GM12878 (cell line): ENCODE results near the gene OR4F6. TPM values are rescaled to one million over a fixed set of nuclear protein-coding genes. Genes with fewer than 3 reads are reported as not detected.

ENCODE experiments used
- ATAC-seq: fragments of 200-7000 bp; cut with Tn5 transposase; 3 replicates; pipeline ENCODE4 v1.9.1; 2020; ENCODE audit warnings: mild to moderate bottlenecking, moderate library complexity
- BruUV-seq: library from RNA; stranded (reverse); fragments of 400-500 nt; replicated peaks from 2 replicates; lab custom pipeline; 2021; lab: Mats Ljungman, UMichigan
- CTCF ChIA-PET: fragments of 300-600 bp; sonication (Branson Sonifier 250); formaldehyde crosslinking; extraction: SDS; loops from one replicate; lab custom pipeline; 2021; ENCODE audit warnings: inconsistent platforms; lab: Yijun Ruan, JAX
- POLR2A ChIA-PET: fragments of 350-600 bp; formaldehyde crosslinking; extraction: SDS; loops from one replicate; lab custom pipeline; 2021; ENCODE audit warnings: inconsistent platforms; lab: Charles Lee
- RAD21 ChIA-PET: fragments of 300-600 bp; sonication (Branson Sonifier 250); formaldehyde crosslinking; loops from one replicate; lab custom pipeline; 2023; ENCODE audit warnings: antibody characterized with exemption; ENCODE audit not compliant: unreplicated experiment; lab: Charles Lee
- SMC1A ChIA-PET: fragments of 300-600 bp; sonication (Branson Sonifier 250); formaldehyde crosslinking; loops from one replicate; lab custom pipeline; 2023; ENCODE audit not compliant: unreplicated experiment, uncharacterized antibody; lab: Charles Lee
- DNase-seq: peaks from one replicate; pipeline ENCODE4 v3.0.0-alpha.2; 2011; ENCODE audit warnings: low read depth, low spot score
- FAIRE-seq: peaks from 3 replicates; lab custom pipeline; 2011; peaks lifted over from hg19 to GRCh38; lab: Jason Lieb, UNC
- H2AFZ ChIP-seq: 2 replicates; pipeline ENCODE4 v1.6.0; 2011; ENCODE audit warnings: low read depth, low read length, control low read depth; ENCODE audit not compliant: control insufficient read depth
- H3K27ac ChIP-seq: 2 replicates; pipeline ENCODE4 v1.5.1; 2011; ENCODE audit warnings: control low read depth; ENCODE audit not compliant: control insufficient read depth, insufficient read depth
- H3K27me3 ChIP-seq, 2 experiments: replicated peaks in 1 of 2; 2 replicates each; pipeline versions ENCODE4 v1.6.0 to v1.6.1; 2011; ENCODE audit warnings: low read length in 1 of 2; ENCODE audit not compliant: control insufficient read depth in 2 of 2, insufficient read depth in 2 of 2
- H3K36me3 ChIP-seq, 2 experiments: 2 replicates each; pipeline ENCODE4 v1.5.1; 2011; ENCODE audit warnings: low read length in 1 of 2; ENCODE audit not compliant: control insufficient read depth in 2 of 2, insufficient read depth in 2 of 2
- H3K4me1 ChIP-seq: 2 replicates; pipeline ENCODE4 v1.6.1; 2011; ENCODE audit warnings: mild to moderate bottlenecking, low read length, moderate library complexity, mixed read lengths; ENCODE audit not compliant: control insufficient read depth, insufficient read depth
- H3K4me2 ChIP-seq: 2 replicates; pipeline ENCODE4 v1.6.0; 2011; ENCODE audit warnings: control low read depth; ENCODE audit not compliant: control insufficient read depth, insufficient read depth
- H3K4me3 ChIP-seq: fragments of 200-600 bp; sonication (generic); 2 replicates; pipeline ENCODE4 v1.5.1; 2016
- H3K79me2 ChIP-seq: 2 replicates; pipeline ENCODE4 v1.6.0; 2011; ENCODE audit warnings: low read length; ENCODE audit not compliant: control insufficient read depth, insufficient read depth
- H3K9ac ChIP-seq: 2 replicates; pipeline ENCODE4 v1.8.0; 2011; ENCODE audit warnings: low read length, control low read depth, mixed read lengths; ENCODE audit not compliant: control insufficient read depth, insufficient read depth
- H3K9me3 ChIP-seq: replicated peaks from 3 replicates; pipeline ENCODE4 v1.5.1; 2011; ENCODE audit warnings: mild to moderate bottlenecking, low read length; ENCODE audit not compliant: control insufficient read depth, insufficient read depth
- H4K20me1 ChIP-seq: 2 replicates; pipeline ENCODE4 v1.6.0; 2011; ENCODE audit not compliant: control insufficient read depth, insufficient read depth
- BMI1 ChIP-seq: fragments of 450-650 bp; IDR thresholded peaks from 2 replicates; pipeline ENCODE4 v1.6.1; 2016; ENCODE audit warnings: mild to moderate bottlenecking, moderate library complexity, borderline replicate concordance
- CBX5 ChIP-seq: sonication (generic); IDR thresholded peaks from 2 replicates; pipeline ENCODE4 v1.6.1; 2016; ENCODE audit warnings: low read depth, moderate library complexity, mild to moderate bottlenecking, inconsistent platforms
- GATAD2B ChIP-seq: fragments of 450-650 bp; conservative IDR thresholded peaks from 2 replicates; pipeline ENCODE4 v1.6.1; 2017; ENCODE audit warnings: low read depth, mild to moderate bottlenecking, moderate library complexity
- HDGF ChIP-seq: fragments of 450-650 bp; IDR thresholded peaks from 2 replicates; pipeline ENCODE4 v1.6.1; 2016; ENCODE audit warnings: antibody characterized with exemption
- TARDBP ChIP-seq: IDR thresholded peaks from 2 replicates; pipeline ENCODE4 v1.6.1; 2016; ENCODE audit warnings: borderline replicate concordance
- TCF12 ChIP-seq: IDR thresholded peaks from 2 replicates; pipeline ENCODE4 v1.6.1; 2011; ENCODE audit warnings: low read depth, mild to moderate bottlenecking, low read length
- WGBS: methylation state at CpG from one replicate; pipeline ENCODE4 v1.1.6; 2016; ENCODE audit warnings: low lambda C conversion rate; ENCODE audit not compliant: insufficient replicate concordance, insufficient coverage; ENCODE audit errors: missing lambda C conversion rate; 5-methylcytosine and 5-hydroxymethylcytosine counted together
- in situ Hi-C: fragments of 300-500 bp; cut with MboI; formaldehyde crosslinking; loops from 9 replicates; pipeline ENCODE4 v1.14.3; 2018; ENCODE audit warnings: mixed read lengths
- intact Hi-C: fragments of 100-400 bp; cut with micrococcal nuclease; formaldehyde crosslinking; loops from one replicate; pipeline ENCODE4 v1.14.2; 2022; ENCODE audit not compliant: unreplicated experiment
- polyA plus RNA-seq, 11 experiments: library from polyadenylated mRNA; depleted of rRNA in 4 of 11; unstranded in 6 of 11; stranded (reverse) in 5 of 11; fragments of >200 nt; fragmentation: Nextera tagmentation in 4 of 11; fragmentation: Illumina TruSeq in 1 of 11; extraction: Ambion mirVana in 4 of 11; extraction: Trizol in 1 of 11; gene quantifications; 1 replicate in 1 of 11; 2 replicates in 10 of 11; pipeline versions ENCODE4 v1.2.1 to v1.2.3, GENCODE V29; 2011 to 2016; ENCODE audit warnings: inconsistent platforms in 2 of 11, missing spikeins in 2 of 11, low read depth in 1 of 11
- total RNA-seq, 4 experiments: library from RNA; depleted of rRNA in 3 of 4; stranded (reverse); fragments of >200 nt in 3 of 4; fragmentation: Illumina TruSeq in 1 of 4; extraction: Trizol in 1 of 4; gene quantifications; 2 replicates each; pipeline versions ENCODE4 v1.2.1 to v1.2.3, GENCODE V29; 2013 to 2021
- TF ChIP-seq, protein P1 (sequence below): fragments of 450-650 bp; IDR thresholded peaks from 2 replicates; pipeline ENCODE4 v1.6.1; 2018; ENCODE audit warnings: borderline replicate concordance, mild to moderate bottlenecking; ENCODE audit not compliant: partially characterized antibody

The OR4F6 gene
- total and polyA plus RNA-seq, 10 of the 15 experiments (the other 5 are each of a cell fraction or from before 2014, with no cell fraction given), result not detected

DNA sequence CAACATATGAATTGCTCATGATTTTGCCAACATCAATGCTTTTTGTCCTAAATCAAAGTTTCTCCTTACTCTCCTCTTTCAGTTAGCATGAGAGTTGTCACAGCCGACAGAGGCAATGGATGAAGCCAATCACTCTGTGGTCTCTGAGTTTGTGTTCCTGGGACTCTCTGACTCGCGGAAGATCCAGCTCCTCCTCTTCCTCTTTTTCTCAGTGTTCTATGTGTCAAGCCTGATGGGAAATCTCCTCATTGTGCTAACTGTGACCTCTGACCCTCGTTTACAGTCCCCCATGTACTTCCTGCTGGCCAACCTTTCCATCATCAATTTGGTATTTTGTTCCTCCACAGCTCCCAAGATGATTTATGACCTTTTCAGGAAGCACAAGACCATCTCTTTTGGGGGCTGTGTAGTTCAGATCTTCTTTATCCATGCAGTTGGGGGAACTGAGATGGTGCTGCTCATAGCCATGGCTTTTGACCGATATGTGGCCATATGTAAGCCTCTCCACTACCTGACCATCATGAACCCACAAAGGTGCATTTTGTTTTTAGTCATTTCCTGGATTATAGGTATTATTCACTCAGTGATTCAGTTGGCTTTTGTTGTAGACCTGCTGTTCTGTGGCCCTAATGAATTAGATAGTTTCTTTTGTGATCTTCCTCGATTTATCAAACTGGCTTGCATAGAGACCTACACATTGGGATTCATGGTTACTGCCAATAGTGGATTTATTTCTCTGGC lies 2.5 kb downstream of the OR4F6 start:
- ChIA-PET POLR2A (no interaction called here), CTCF (no interaction called here), SMC1A (interaction anchor here (1.3 kb wide), 1 partner anchor 13 kb away, joined by 3 read pairs; no protein-coding TSS in a partner anchor)
- DNase-seq, result no peak
- WGBS, result 33% methylated on average over 6 of the region's 6 CpGs
- Histone ChIP-seq H3K4me3 (no peak overlapping the region), H2AFZ (no peak overlapping the region)
- TF ChIP-seq CBX5 (no peak), TARDBP (no peak), BMI1 (no peak), TCF12 (no peak), HDGF (no peak), GATAD2B (no peak)
- TF ChIP-seq, protein P1, sequence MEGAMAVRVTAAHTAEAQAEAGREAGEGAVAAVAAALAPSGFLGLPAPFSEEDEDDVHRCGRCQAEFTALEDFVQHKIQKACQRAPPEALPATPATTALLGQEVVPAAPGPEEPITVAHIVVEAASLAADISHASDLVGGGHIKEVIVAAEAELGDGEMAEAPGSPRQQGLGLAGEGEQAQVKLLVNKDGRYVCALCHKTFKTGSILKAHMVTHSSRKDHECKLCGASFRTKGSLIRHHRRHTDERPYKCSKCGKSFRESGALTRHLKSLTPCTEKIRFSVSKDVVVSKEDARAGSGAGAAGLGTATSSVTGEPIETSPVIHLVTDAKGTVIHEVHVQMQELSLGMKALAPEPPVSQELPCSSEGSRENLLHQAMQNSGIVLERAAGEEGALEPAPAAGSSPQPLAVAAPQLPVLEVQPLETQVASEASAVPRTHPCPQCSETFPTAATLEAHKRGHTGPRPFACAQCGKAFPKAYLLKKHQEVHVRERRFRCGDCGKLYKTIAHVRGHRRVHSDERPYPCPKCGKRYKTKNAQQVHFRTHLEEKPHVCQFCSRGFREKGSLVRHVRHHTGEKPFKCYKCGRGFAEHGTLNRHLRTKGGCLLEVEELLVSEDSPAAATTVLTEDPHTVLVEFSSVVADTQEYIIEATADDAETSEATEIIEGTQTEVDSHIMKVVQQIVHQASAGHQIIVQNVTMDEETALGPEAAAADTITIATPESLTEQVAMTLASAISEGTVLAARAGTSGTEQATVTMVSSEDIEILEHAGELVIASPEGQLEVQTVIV, result no peak
- TF ChIP-seq, all 136 proteins: peak for 0
- RAD21 ChIA-PET, result no interaction called here
- H3K79me2 ChIP-seq, result no peaks in the 10 kb centered on the region
- H3K9ac ChIP-seq, result no peak overlapping the region
- no peak overlapping the region for H3K27ac ChIP-seq
- intact Hi-C loops, result no loop called here
- no peaks in the 10 kb centered on the region for H3K27me3 ChIP-seq
- H3K4me2 ChIP-seq, result no peak overlapping the region
- BruUV-seq, result no TSS peak
- no peaks in the 10 kb centered on the region for H4K20me1 ChIP-seq
- in situ Hi-C loops, result no loop called here
- FAIRE-seq (no peak), ATAC-seq (no peak)
- H3K36me3 ChIP-seq, result no peaks in the 10 kb centered on the region
- no peaks in the 10 kb centered on the region for H3K9me3 ChIP-seq
- no peaks in the 10 kb centered on the region for H3K4me1 ChIP-seq
